Colon (tissue), 2 donors: ENCODE results near the gene PKP3.
"Not testable (repeated sequence)": the region's sequence is repeated elsewhere in the genome, so short reads cannot be mapped to it uniquely, and the experiment has no call there.

Experiments used
- FAIRE-seq: peaks from 2 replicates; lab custom pipeline; 2012; peaks lifted over from hg19 to GRCh38; lab: Jason Lieb, UNC
- donor health status: control.
- donor health status: control.

PKP3 gene, protein sequence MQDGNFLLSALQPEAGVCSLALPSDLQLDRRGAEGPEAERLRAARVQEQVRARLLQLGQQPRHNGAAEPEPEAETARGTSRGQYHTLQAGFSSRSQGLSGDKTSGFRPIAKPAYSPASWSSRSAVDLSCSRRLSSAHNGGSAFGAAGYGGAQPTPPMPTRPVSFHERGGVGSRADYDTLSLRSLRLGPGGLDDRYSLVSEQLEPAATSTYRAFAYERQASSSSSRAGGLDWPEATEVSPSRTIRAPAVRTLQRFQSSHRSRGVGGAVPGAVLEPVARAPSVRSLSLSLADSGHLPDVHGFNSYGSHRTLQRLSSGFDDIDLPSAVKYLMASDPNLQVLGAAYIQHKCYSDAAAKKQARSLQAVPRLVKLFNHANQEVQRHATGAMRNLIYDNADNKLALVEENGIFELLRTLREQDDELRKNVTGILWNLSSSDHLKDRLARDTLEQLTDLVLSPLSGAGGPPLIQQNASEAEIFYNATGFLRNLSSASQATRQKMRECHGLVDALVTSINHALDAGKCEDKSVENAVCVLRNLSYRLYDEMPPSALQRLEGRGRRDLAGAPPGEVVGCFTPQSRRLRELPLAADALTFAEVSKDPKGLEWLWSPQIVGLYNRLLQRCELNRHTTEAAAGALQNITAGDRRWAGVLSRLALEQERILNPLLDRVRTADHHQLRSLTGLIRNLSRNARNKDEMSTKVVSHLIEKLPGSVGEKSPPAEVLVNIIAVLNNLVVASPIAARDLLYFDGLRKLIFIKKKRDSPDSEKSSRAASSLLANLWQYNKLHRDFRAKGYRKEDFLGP

GRCh38 chr11:394034-394857 is at the start of gene PKP3:
Gene PKP3, plus strand, starts transcription at chr11:394209. Its CDS starts 84 bp downstream, at chr11:394293.
- FAIRE-seq: no peak

DNA sequence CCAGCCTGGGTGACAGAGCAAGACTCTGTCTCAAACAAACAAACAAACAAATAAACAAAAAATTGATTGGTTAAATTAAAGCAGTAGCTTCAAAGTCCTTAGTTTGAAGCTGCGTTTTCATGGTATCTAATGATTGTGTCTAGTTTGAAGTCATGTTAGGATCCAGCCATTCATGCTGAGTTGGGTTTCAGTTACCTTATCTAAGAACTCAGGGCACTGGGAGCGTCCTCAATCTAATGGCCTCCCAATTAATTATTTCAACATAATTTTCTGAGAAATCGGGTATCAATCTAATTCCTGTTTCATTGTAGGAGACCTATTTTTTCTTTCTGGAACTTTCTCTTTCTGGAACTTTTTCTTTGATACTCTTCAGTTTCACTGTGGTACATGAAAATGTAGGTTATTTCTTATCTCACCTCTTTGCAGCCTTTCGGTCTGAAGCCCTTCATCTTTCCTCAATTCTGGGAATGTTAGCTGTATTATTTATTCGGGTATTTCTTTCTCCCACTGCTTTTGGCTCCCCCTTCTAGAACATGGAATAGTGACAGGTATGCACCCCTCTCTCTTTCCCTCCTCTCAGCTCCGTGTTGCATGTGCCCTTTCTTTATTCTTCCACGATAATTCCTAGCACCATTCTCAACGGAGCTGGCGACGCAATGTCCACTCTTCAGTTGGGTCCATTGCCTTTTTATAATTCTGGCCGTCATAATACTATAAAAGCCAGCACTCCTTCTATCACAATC is 49.0 kb upstream of the PKP3 start:
- FAIRE-seq: no peak

GRCh38 chr11:346529-346928 is 47.5 kb upstream of the PKP3 start:
- no peak for FAIRE-seq

DNA sequence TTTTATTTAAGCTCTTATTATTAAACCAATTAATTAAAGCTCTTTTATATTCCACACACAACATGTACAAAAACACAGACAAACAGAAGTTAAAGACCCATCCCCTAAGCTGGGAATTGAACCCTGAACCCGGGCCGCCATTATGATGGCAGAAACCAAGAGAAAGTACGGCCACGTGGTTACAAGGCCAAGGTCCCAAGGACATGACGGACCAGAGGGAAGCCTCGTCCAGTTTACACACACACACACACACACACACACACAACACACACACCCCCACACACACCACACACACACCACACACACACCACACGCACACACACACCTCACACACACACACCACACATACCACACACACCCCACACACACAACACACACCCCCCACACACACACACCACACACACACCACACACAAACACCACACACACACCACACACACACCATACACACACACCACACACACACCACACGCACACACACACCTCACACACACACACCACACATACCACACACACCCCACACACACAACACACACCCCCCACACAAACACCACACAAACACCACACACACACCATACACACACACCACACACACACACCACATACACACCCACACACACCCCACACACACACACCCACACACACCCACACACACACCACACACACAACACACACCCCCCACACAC is 44.6 kb upstream of the PKP3 start:
- not testable (repeated sequence) for FAIRE-seq

GRCh38 chr11:350033-350722 is 43.8 kb upstream of the PKP3 start:
- not testable (repeated sequence) for FAIRE-seq

DNA sequence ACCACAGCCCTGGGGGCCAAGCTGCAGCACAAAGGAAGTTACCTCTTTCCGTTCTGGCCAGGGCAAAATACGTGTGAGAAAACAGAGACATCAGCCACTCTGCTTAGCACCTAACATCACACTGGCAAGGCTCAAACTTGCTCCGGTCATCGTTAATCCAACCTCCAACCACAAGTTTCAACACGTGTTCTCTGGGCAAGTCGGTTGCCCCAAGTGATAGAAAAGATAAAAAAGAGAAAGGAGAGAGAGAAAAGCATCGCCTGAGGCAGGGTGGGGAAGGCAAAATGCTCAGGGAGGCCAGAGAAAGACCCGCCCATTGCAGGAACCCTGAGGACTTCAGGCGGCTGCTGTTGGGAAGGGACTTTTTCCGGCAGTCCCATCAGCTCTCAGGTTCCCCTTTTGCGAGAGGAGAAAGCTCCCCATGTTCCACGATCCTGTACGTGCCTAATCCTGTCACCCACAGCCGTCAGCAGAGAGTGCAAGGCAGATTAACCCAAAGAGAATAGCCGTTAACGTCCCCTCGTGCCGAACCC is 43.2 kb upstream of the PKP3 start:
- FAIRE-seq: no peak

DNA sequence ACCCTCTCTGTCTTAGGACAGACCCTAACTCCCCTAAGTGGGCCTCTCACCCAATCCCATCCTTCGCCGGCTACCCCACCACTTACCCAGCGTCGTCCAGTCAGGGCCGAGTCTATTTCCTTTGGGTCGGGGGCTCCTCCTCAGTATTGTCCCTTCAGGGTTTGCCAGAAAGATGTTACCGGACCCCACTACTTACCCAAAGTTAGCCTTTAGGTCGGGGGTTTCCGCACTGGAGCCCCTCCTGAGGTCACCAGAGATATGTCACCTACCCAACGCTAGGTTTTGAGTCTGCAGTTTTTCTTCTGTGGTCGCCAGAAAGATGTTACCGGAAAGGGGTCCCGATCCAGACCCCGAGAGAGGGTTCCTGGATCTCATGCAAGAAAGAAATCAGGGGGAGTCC is 42.6 kb upstream of the PKP3 start:
- FAIRE-seq: no peak

- no peak for FAIRE-seq
These were observed 41.5 kb upstream of the PKP3 start for GRCh38 chr11:352456-353031.

DNA sequence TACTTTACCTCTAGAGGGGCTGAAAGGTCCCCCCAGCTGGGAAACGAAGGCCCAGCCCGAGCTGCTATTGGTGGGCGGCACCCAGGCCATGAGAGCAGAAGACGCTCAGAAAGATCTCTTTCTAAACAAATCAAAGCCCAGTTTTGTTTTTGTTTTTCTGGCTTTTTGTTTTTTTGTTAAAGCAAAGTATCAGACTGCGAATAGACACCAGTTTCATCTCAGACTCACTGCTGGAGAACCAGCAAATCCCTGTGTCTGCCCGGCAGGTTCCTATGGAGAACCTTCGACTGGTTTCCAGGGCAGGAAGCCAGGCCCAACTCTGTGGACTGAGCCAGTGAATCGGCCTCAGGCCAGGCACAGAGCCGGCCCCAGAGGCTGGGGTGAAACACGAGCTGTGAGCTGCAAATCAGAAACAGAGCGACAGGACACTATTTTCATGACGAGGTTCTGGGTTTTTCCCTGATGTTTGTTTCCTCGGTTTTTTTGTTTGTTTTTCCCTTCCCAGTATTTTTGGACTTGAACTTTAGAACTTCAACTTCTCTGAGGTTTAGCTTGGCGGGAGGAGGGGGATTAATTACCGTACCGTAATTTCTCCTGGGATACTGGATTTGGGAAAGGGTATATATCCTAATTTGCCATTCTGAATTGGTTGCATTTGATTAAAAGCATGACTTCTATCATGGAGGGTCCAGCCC is 40.7 kb upstream of the PKP3 start:
- no peak for FAIRE-seq

GRCh38 chr11:355581-356458 is 38.2 kb upstream of the PKP3 start:
- no peak for FAIRE-seq

- FAIRE-seq: no peak
These were observed 37.4 kb upstream of the PKP3 start for GRCh38 chr11:356610-357009.

- FAIRE-seq: no peak
These were observed 36.4 kb upstream of the PKP3 start for GRCh38 chr11:357582-357981.

- no peak for FAIRE-seq
These were observed 35.7 kb upstream of the PKP3 start for GRCh38 chr11:358129-358800.

GRCh38 chr11:359181-359714 is 34.8 kb upstream of the PKP3 start:
- no peak for FAIRE-seq

DNA sequence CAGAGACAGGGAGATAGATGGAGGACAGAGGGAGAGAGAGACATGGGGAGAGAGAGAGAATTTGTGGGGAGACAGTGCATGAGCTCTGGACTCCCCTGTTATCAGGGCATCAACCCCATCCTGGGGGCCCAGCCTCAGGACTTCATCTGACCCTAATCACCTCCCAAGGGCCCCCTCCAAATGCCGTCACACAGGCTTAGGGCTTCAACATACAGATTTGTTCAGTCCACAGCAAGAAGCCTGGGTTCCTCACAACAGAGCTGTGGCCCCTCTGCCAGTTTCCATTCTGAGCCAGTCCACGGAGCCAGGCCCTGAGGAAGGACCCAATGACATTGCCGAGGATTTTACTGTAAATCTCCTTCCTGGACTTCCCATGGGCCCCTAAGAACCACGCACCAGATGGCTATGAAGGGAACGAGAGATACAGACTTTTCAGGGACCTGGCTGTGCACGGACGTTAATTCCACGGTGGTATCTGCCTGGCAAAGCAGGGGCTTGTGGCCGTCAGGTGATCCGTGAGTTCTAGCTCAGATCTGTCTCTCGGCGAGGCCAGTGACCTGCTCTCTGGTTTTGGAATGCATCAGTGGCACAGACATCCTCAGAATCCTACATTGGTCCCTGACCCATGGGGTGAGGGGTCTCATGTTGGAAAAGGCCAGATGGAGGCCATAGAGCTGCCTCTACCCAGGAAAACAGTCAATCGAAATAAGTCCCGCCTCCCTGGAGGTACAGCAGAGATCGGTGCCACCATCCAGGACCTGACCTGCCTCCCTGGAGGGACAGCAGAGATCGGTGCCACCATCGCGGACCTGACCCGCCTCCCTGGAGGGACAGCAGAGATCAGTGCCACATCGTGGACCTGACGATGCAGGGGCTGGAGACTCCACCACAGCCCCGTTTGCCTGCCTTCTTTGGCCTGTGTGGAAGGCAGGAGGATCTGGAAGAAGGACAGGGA is 33.4 kb upstream of the PKP3 start:
- no peak for FAIRE-seq
